ENCODE data around the gene DDC. TPM values are rescaled to one million over a fixed set of nuclear protein-coding genes. Genes with fewer than 3 reads are reported as not detected.

The DDC gene
- total RNA-seq, 4 donors from 2014 or later: 0.44 to 0.79 (median 0.60) TPM; not detected in 1

DNA sequence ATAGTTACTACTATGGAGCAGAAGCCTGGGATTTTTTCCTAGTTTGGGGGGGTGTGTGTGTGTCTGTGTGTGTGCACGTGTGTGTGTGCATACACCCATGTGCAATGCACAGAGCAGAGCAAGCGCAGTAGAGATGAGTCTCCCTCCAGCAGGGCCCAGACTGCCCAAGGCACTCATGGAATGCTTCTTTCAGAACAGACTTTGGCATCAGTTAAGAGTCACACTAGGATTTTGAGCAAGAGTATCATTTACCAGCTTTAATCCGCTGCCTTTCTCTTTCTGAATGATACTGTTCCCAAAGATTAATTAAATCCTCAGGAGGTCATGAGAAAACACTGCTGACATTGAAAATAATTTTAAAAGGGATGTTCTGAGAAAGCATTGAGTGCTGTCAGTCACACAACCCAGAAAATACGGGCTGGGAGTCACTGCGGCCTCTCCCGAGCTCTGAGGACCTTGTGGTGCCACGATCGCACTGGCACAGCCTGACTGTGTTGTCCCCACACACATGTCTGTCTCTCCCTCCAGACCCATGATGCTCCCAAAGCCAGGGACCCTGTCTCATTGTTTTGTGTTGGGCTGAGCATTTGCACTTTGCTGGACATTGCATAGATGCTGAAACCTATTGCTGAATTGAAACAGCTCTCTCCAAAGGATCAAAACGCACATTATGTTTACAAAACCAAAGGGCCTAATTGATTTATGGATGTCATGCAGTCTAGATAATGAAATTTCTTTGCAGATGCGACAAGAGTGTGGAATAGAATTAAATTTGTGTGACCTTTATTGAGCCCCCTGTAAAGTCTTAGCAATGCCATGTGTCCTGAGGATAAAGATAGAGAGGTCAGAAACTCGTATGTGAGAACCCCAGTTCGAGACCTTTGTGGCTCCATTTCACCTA lies 60.3 kb downstream of the DDC start:
- DNase-seq (ENCODE audit: low spot score) (no peak), ATAC-seq (ENCODE audit: low FRiP score) (no peak)
- TF ChIP-seq, protein P1, sequence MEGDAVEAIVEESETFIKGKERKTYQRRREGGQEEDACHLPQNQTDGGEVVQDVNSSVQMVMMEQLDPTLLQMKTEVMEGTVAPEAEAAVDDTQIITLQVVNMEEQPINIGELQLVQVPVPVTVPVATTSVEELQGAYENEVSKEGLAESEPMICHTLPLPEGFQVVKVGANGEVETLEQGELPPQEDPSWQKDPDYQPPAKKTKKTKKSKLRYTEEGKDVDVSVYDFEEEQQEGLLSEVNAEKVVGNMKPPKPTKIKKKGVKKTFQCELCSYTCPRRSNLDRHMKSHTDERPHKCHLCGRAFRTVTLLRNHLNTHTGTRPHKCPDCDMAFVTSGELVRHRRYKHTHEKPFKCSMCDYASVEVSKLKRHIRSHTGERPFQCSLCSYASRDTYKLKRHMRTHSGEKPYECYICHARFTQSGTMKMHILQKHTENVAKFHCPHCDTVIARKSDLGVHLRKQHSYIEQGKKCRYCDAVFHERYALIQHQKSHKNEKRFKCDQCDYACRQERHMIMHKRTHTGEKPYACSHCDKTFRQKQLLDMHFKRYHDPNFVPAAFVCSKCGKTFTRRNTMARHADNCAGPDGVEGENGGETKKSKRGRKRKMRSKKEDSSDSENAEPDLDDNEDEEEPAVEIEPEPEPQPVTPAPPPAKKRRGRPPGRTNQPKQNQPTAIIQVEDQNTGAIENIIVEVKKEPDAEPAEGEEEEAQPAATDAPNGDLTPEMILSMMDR (IDR thresholded peaks at IDR 0.05): no peak

DNA sequence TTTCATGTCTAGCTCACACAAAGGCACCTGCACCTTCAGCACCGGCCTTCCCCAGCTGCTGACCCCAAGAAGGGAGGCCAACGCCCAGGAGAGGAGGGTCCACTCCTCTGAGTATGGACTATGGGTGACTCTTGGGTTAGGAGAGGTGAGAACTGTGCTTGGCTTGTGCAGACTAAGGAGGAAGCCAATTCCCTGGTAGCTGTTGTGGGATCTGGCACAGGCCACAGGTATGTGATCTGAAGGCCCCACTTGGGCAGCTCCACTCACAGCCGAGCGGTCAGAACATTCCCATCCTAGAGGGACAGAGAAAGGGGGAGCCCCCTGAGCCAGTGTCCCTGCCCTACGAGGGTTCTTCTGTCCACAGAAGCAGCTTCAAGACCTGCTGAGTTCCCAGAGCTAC lies 62.3 kb downstream of the DDC start:
- DNase-seq (ENCODE audit: low spot score) (no peak), ATAC-seq (ENCODE audit: low FRiP score) (no peak)
- TF ChIP-seq, protein P1 (IDR thresholded peaks at IDR 0.05): no peak

DNA sequence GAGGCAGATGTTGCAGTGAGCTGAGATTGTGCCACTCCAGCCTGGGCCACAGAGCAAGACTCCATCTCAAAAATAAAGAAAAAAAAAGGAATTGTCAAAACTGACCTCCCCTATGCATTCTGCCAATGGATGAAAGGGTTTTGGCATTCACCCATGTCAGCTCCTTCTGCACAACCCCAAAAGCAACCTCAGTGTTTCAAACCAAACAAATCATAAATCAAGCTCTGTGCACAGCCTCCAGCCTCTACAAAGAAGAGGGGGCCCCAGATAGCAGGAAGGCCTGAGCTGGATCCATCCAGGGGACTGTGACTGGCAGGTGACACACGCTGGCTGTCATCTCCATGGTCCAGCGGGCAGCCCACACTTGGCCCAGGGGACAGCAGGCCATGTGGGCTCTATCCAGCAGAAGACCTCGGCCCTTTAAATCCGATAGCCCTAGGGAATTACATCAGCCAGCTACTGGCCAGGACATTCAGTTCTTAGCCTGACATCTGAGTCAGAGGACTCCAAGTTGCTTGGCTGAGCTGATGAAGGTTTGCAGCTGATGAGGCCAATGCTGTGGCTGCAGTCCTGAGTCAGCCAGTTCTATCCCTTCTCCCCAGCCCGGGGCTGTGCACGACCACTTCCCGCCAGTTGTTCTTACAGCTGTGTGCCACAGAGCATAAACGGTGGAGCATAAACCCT lies 63.1 kb downstream of the DDC start:
- DNase-seq (ENCODE audit: low spot score) (no peak), ATAC-seq (ENCODE audit: low FRiP score) (peak; percentile 82)
- TF ChIP-seq, protein P1 (IDR thresholded peaks at IDR 0.05): no peak

DNA sequence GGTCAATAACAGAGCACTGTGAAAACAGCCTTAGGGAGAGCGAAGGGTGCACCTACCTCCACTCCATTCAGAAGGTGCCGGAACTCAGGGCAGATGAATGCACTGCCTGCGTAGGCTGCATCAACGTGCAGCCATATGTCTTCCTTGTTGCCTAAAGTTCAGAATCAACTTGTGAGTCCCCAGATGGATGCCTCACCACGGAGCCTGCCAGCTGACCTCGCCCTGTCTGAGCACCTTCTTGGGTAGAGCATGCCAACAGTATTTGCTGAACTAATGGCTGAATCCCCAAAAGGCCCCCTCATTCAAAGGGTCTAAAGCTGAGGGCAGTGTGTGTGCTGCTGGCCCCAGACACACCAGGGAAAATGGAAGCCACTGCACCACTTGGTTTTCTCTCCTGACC lies 66.1 kb downstream of the DDC start:
- TF ChIP-seq, protein P1 (IDR thresholded peaks at IDR 0.05): no peak
- DNase-seq (ENCODE audit: low spot score): no peak
- no peak for ATAC-seq (ENCODE audit: low FRiP score)

DNA sequence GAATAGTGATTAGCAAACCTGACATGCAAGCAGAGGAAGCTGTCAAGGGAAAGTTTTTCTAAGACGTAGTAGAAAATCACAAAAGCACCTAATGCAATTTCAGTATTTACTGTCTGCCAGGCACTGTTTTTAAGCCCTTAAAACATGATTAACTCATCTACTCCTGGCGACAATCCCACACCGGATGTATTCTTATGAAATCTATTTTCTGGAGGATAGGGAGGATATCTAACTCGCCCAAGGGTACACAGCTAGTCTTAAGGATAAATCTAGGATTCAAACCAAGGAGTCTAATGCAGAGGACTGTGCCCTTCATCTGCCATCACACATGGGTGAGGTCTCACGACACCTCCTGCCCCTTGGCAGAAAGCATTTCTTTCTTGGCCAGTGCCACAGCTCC lies 67.2 kb downstream of the DDC start:
- DNase-seq (ENCODE audit: low spot score): no peak
- TF ChIP-seq, protein P1 (IDR thresholded peaks at IDR 0.05): no peak
- peak; percentile 28 for ATAC-seq (ENCODE audit: low FRiP score)

DNA sequence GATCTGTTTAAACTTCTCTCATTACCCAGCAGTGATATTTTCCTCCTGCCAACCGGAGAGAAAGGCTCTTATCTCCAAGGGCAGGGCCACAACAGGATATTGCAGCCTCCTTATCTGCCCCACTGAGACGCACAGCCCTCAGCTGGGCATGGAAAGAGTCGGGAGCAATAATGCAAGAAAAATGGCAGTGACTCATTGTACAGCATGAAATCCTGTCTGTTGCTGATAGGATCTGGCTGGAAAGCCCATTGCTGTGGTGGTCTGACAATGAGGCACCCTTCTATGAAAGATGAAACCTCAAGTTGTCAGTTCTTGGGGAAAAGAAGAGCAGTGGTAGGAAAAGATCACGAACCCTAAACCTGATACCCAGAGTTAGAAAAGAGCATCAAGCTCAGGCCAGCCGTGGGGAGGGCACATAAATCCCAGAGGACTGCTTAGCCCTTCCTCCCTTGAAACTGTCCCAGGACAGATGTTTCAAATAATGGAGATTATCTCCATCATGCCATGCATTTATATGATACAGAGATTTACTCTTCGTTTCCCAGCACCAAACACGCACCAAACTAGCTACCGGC lies 68.0 kb downstream of the DDC start:
- ATAC-seq (ENCODE audit: low FRiP score) (peak; percentile 78), DNase-seq (ENCODE audit: low spot score) (no peak)
- TF ChIP-seq, protein P1 (IDR thresholded peaks at IDR 0.05): no peak

All from omental fat pad (tissue), 4 donors.